ENCODE measurements around the gene OR52N4.

DNA sequence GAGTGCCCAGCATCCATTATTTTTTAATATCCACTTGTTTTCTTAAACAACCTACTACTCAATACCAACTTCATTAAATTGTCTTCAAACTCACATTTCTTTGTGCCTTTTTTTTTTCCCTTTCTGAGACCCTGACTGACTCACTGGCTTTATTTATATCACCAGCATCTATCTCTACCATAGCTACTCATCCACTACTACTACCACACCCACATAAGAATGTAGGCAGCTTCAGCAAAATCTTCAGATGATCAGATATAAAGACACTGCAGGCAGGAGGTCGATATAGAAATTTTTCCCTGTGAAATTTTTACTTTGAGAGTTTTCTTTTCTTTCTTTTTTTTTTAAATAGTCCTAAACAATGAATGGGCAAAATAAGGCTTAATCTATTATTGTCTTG, 15.6 kb upstream of the OR52N4 start:
- no peak for TF ChIP-seq CTCF (IDR thresholded peaks at IDR 0.05; ENCODE audit: low read length)
- no peak for TF ChIP-seq EZH2 (optimal IDR thresholded peaks at IDR 0.05; ENCODE audit: low read depth, low read length)
- no peak for TF ChIP-seq EZH2phosphoT487 (IDR thresholded peaks at IDR 0.05; ENCODE audit: low read length)
